K562 (cell line): ENCODE results near the gene GP1BB. TPM values are rescaled to one million over a fixed set of nuclear protein-coding genes. Genes with fewer than 3 reads are reported as not detected.

ENCODE experiments used
- BRD4 ChIP-seq: fragments of 200-600 bp; sonication (generic); IDR thresholded peaks from 2 replicates; pipeline ENCODE4 v1.6.1; 2017; ENCODE audit warnings: inconsistent platforms
- CHCHD3 ChIP-seq: fragments of 250-450 bp; sonication (Bioruptor Pico); IDR thresholded peaks from 2 replicates; pipeline ENCODE4 v2.1.2; 2022; ENCODE audit warnings: mild to moderate bottlenecking
- DDX20 ChIP-seq: fragments of 450-650 bp; IDR thresholded peaks from 2 replicates; pipeline ENCODE4 v1.6.1; 2016; ENCODE audit warnings: missing genetic modification characterization, low read depth, mild to moderate bottlenecking, missing compliant biosample characterization, moderate library complexity
- E2F6 ChIP-seq, 2 experiments: IDR thresholded peaks; 2 replicates each; pipeline ENCODE4 v1.6.1; 2011; ENCODE audit warnings: borderline replicate concordance in 1 of 2, control low read depth in 1 of 2, low read depth in 1 of 2, low read length in 1 of 2, mild to moderate bottlenecking in 1 of 2, mixed read lengths in 1 of 2, moderate library complexity in 1 of 2; ENCODE audit not compliant: insufficient read depth in 1 of 2, insufficient read length in 1 of 2, poor library complexity in 1 of 2, severe bottlenecking in 1 of 2; ENCODE audit errors: extremely low read depth in 1 of 2
- ETV1 ChIP-seq: fragments of 450-650 bp; conservative IDR thresholded peaks from 2 replicates; pipeline ENCODE4 v1.6.1; 2016; ENCODE audit warnings: missing genetic modification characterization, control low read depth, low read depth, missing compliant biosample characterization
- HDAC6 ChIP-seq: IDR thresholded peaks from 2 replicates; pipeline ENCODE4 v1.6.1; 2012; ENCODE audit warnings: low read depth, mild to moderate bottlenecking, control low read depth, inconsistent platforms, low read length, moderate library complexity
- KAT2B ChIP-seq: IDR thresholded peaks from one replicate; pipeline ENCODE4 v1.6.1; 2012; ENCODE audit warnings: low read depth, mild to moderate bottlenecking, control low read depth, inconsistent platforms, low read length, moderate library complexity
- NUFIP1 ChIP-seq: fragments of 450-650 bp; IDR thresholded peaks from 2 replicates; pipeline ENCODE4 v1.6.1; 2018; ENCODE audit not compliant: partially characterized antibody
- RFX7 ChIP-seq: fragments of 250-450 bp; sonication (Bioruptor Pico); IDR thresholded peaks from 2 replicates; pipeline ENCODE4 v1.5.1; 2021; ENCODE audit warnings: mild to moderate bottlenecking
- SIN3B ChIP-seq: fragments of 450-650 bp; IDR thresholded peaks from 2 replicates; pipeline ENCODE4 v1.6.1; 2017; ENCODE audit warnings: low read depth, mild to moderate bottlenecking, moderate library complexity
- ZNF717 ChIP-seq: fragments of 250-450 bp; sonication (Bioruptor Pico); IDR thresholded peaks from 2 replicates; pipeline ENCODE4 v1.5.0; 2021
- polyA plus RNA-seq, 8 experiments: library from polyadenylated mRNA; depleted of rRNA in 4 of 8; stranded (reverse) in 5 of 8; unstranded in 3 of 8; fragments of >200 nt; fragmentation: Nextera tagmentation in 2 of 8; fragmentation: Illumina TruSeq in 1 of 8; extraction: Ambion mirVana in 2 of 8; extraction: Trizol in 1 of 8; gene quantifications; 2 replicates each; pipeline versions ENCODE4 v1.2.1 to v1.2.3, GENCODE V29; 2011 to 2014; ENCODE audit warnings: inconsistent platforms in 1 of 8, missing spikeins in 1 of 8
- total RNA-seq, 7 experiments: library from RNA; depleted of rRNA in 6 of 7; stranded (reverse); fragments of >200 nt in 6 of 7; fragmentation: Illumina TruSeq in 2 of 7; extraction: Trizol in 2 of 7; gene quantifications; 2 replicates each; pipeline versions ENCODE4 v1.2.1 to v1.2.3, GENCODE V29; 2011 to 2021; ENCODE audit warnings: low replicate concordance in 1 of 7
- TF ChIP-seq, protein P1 (sequence below): fragments of 450-650 bp; IDR thresholded peaks from 2 replicates; pipeline ENCODE4 v1.6.1; 2016; ENCODE audit warnings: mild to moderate bottlenecking, moderate library complexity
- TF ChIP-seq, protein P2 (sequence below), 2 experiments: fragments of 450-650 bp in 1 of 2; sonication (generic) in 1 of 2; formaldehyde crosslinking in 1 of 2; IDR thresholded peaks in 1 of 2; conservative IDR thresholded peaks in 1 of 2; 2 replicates each; pipeline versions ENCODE4 v1.6.1 to v1.8.1; 2016 to 2023; ENCODE audit warnings: mild to moderate bottlenecking in 2 of 2, moderate library complexity in 2 of 2, inconsistent platforms in 1 of 2, missing genetic modification reagents in 1 of 2

GP1BB gene
- total and polyA plus RNA-seq, 9 of the 15 experiments (the other 6 are each of a cell fraction or from before 2014, with no cell fraction given): 0.69 to 162 (median 2.8) TPM

GRCh38 chr22:19722178-19722981 is 959 bp upstream of the GP1BB start (continued):
- TF ChIP-seq, protein P1, sequence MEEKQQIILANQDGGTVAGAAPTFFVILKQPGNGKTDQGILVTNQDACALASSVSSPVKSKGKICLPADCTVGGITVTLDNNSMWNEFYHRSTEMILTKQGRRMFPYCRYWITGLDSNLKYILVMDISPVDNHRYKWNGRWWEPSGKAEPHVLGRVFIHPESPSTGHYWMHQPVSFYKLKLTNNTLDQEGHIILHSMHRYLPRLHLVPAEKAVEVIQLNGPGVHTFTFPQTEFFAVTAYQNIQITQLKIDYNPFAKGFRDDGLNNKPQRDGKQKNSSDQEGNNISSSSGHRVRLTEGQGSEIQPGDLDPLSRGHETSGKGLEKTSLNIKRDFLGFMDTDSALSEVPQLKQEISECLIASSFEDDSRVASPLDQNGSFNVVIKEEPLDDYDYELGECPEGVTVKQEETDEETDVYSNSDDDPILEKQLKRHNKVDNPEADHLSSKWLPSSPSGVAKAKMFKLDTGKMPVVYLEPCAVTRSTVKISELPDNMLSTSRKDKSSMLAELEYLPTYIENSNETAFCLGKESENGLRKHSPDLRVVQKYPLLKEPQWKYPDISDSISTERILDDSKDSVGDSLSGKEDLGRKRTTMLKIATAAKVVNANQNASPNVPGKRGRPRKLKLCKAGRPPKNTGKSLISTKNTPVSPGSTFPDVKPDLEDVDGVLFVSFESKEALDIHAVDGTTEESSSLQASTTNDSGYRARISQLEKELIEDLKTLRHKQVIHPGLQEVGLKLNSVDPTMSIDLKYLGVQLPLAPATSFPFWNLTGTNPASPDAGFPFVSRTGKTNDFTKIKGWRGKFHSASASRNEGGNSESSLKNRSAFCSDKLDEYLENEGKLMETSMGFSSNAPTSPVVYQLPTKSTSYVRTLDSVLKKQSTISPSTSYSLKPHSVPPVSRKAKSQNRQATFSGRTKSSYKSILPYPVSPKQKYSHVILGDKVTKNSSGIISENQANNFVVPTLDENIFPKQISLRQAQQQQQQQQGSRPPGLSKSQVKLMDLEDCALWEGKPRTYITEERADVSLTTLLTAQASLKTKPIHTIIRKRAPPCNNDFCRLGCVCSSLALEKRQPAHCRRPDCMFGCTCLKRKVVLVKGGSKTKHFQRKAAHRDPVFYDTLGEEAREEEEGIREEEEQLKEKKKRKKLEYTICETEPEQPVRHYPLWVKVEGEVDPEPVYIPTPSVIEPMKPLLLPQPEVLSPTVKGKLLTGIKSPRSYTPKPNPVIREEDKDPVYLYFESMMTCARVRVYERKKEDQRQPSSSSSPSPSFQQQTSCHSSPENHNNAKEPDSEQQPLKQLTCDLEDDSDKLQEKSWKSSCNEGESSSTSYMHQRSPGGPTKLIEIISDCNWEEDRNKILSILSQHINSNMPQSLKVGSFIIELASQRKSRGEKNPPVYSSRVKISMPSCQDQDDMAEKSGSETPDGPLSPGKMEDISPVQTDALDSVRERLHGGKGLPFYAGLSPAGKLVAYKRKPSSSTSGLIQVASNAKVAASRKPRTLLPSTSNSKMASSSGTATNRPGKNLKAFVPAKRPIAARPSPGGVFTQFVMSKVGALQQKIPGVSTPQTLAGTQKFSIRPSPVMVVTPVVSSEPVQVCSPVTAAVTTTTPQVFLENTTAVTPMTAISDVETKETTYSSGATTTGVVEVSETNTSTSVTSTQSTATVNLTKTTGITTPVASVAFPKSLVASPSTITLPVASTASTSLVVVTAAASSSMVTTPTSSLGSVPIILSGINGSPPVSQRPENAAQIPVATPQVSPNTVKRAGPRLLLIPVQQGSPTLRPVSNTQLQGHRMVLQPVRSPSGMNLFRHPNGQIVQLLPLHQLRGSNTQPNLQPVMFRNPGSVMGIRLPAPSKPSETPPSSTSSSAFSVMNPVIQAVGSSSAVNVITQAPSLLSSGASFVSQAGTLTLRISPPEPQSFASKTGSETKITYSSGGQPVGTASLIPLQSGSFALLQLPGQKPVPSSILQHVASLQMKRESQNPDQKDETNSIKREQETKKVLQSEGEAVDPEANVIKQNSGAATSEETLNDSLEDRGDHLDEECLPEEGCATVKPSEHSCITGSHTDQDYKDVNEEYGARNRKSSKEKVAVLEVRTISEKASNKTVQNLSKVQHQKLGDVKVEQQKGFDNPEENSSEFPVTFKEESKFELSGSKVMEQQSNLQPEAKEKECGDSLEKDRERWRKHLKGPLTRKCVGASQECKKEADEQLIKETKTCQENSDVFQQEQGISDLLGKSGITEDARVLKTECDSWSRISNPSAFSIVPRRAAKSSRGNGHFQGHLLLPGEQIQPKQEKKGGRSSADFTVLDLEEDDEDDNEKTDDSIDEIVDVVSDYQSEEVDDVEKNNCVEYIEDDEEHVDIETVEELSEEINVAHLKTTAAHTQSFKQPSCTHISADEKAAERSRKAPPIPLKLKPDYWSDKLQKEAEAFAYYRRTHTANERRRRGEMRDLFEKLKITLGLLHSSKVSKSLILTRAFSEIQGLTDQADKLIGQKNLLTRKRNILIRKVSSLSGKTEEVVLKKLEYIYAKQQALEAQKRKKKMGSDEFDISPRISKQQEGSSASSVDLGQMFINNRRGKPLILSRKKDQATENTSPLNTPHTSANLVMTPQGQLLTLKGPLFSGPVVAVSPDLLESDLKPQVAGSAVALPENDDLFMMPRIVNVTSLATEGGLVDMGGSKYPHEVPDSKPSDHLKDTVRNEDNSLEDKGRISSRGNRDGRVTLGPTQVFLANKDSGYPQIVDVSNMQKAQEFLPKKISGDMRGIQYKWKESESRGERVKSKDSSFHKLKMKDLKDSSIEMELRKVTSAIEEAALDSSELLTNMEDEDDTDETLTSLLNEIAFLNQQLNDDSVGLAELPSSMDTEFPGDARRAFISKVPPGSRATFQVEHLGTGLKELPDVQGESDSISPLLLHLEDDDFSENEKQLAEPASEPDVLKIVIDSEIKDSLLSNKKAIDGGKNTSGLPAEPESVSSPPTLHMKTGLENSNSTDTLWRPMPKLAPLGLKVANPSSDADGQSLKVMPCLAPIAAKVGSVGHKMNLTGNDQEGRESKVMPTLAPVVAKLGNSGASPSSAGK: no peak
- peak; percentile 57 to 62 for TF ChIP-seq E2F6 (IDR thresholded peaks at IDR 0.05; ENCODE audit: borderline replicate concordance in 1 of 2, extremely low read depth in 1 of 2, insufficient read depth in 1 of 2, insufficient read length in 1 of 2, low read depth in 1 of 2, low read length in 1 of 2, poor library complexity in 1 of 2, severe bottlenecking in 1 of 2)
- TF ChIP-seq ETV1 (tag): peak; percentile 66
- TF ChIP-seq ZNF717 (CRISPR knock-in tag): no peak
- TF ChIP-seq BRD4: peak; percentile 31; the same call in 1 of the 2 replicates
- TF ChIP-seq CHCHD3 (CRISPR knock-in tag): peak; percentile 63
- TF ChIP-seq RFX7 (CRISPR knock-in tag): 0 out of 2 replicates have a peak, but pooled peaks have one; percentile 19
- TF ChIP-seq SIN3B: no peak
- no peak for TF ChIP-seq NUFIP1
- TF ChIP-seq, protein P2, sequence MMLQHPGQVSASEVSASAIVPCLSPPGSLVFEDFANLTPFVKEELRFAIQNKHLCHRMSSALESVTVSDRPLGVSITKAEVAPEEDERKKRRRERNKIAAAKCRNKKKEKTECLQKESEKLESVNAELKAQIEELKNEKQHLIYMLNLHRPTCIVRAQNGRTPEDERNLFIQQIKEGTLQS (IDR thresholded peaks at IDR 0.05): no peak
- TF ChIP-seq, protein P2 (CRISPR knock-in tag; conservative IDR thresholded peaks at IDR 0.05): no peak
- no peak for TF ChIP-seq KAT2B
- TF ChIP-seq DDX20 (tag): no peak
- 0 out of 2 replicates have a peak, but pooled peaks have one; percentile 79 for TF ChIP-seq HDAC6
